H1 (cell line): Measurements from ENCODE around the gene CADPS. TPM values are rescaled to one million over a fixed set of nuclear protein-coding genes. Genes with fewer than 3 reads are reported as not detected.

Source experiments
- CTCF ChIA-PET: fragments of 300-600 bp; sonication (Branson Sonifier 250); formaldehyde crosslinking; loops from one replicate; lab custom pipeline; 2021; ENCODE audit not compliant: partially characterized antibody; lab: Charles Lee
- POLR2A ChIA-PET: fragments of 300-600 bp; sonication (Branson Sonifier 250); formaldehyde crosslinking; loops from one replicate; lab custom pipeline; 2021; ENCODE audit warnings: inconsistent platforms; ENCODE audit not compliant: partially characterized antibody; lab: Charles Lee
- DNase-seq, 2 experiments: peaks; one replicate each; pipeline versions ENCODE4 v3.0.0 to v3.0.0-alpha.2; 2010 to 2022; ENCODE audit warnings: low spot score in 2 of 2, low read depth in 1 of 2, mixed read lengths in 1 of 2
- FAIRE-seq: peaks from 2 replicates; lab custom pipeline; 2011; peaks lifted over from hg19 to GRCh38; lab: Jason Lieb, UNC
- H2AFZ ChIP-seq: 2 replicates; pipeline ENCODE4 v1.8.1; 2012; ENCODE audit warnings: low read length, inconsistent platforms
- H2AK5ac ChIP-seq: 2 replicates; pipeline ENCODE4 v1.6.1; 2013; ENCODE audit warnings: low read depth, low read length
- H2BK120ac ChIP-seq: replicated peaks from 2 replicates; pipeline ENCODE3; 2013; ENCODE audit warnings: low read depth, low read length, inconsistent platforms
- H2BK12ac ChIP-seq: 2 replicates; pipeline ENCODE4 v1.6.1; 2013; ENCODE audit warnings: low read depth, low read length
- H2BK15ac ChIP-seq: 2 replicates; pipeline ENCODE4 v1.6.1; 2013; ENCODE audit warnings: low read length
- H2BK20ac ChIP-seq: 2 replicates; pipeline ENCODE4 v1.6.1; 2013; ENCODE audit warnings: low read length
- H2BK5ac ChIP-seq: 2 replicates; pipeline ENCODE4 v1.6.1; 2013; ENCODE audit warnings: low read depth, low read length
- H3K14ac ChIP-seq: 2 replicates; pipeline ENCODE4 v1.6.1; 2013; ENCODE audit warnings: inconsistent platforms; ENCODE audit not compliant: insufficient read length
- H3K18ac ChIP-seq: 2 replicates; pipeline ENCODE4 v1.6.1; 2013; ENCODE audit warnings: low read length; ENCODE audit errors: extremely low read depth
- H3K23ac ChIP-seq: 2 replicates; pipeline ENCODE4 v1.6.1; 2013; ENCODE audit warnings: inconsistent platforms; ENCODE audit not compliant: insufficient read length
- H3K23me2 ChIP-seq: 2 replicates; pipeline ENCODE4 v1.6.1; 2013; ENCODE audit warnings: low read depth, low read length
- H3K27ac ChIP-seq: 2 replicates; pipeline ENCODE4 v1.6.1; 2011; ENCODE audit warnings: low read depth, low read length, inconsistent platforms
- H3K27me3 ChIP-seq, 4 experiments: replicated peaks in 1 of 4; 1 replicate in 1 of 4; 2 replicates in 3 of 4; pipeline versions ENCODE4 v1.6.1 to v1.8.1; 2011 to 2013; ENCODE audit warnings: low read length in 3 of 4, mild to moderate bottlenecking in 3 of 4, inconsistent platforms in 2 of 4, mixed read lengths in 2 of 4, moderate library complexity in 1 of 4; ENCODE audit not compliant: control insufficient read depth in 3 of 4, insufficient read depth in 3 of 4; ENCODE audit errors: extremely low read depth in 1 of 4
- H3K36me3 ChIP-seq, 4 experiments: 2 replicates each; pipeline versions ENCODE4 v1.6.1 to v1.8.1; 2011 to 2013; ENCODE audit warnings: mild to moderate bottlenecking in 4 of 4, low read length in 3 of 4, moderate library complexity in 2 of 4, control low read depth in 1 of 4, inconsistent platforms in 1 of 4; ENCODE audit not compliant: insufficient read depth in 4 of 4, control insufficient read depth in 2 of 4
- H3K4ac ChIP-seq: replicated peaks from 2 replicates; pipeline ENCODE3; 2013; ENCODE audit warnings: low read length, low read depth, mixed read lengths, inconsistent platforms; ENCODE audit not compliant: insufficient read length
- H3K4me1 ChIP-seq, 4 experiments: replicated peaks in 1 of 4; 1 replicate in 1 of 4; 2 replicates in 3 of 4; pipeline versions ENCODE4 v1.6.1 to v1.8.1; 2011 to 2013; ENCODE audit warnings: low read length in 3 of 4, inconsistent platforms in 2 of 4, mixed read lengths in 1 of 4; ENCODE audit not compliant: insufficient read depth in 4 of 4, control insufficient read depth in 3 of 4
- H3K4me2 ChIP-seq, 2 experiments: 2 replicates each; pipeline versions ENCODE4 v1.6.1 to v1.8.1; 2011 to 2013; ENCODE audit warnings: low read depth in 2 of 2, low read length in 2 of 2, control low read depth in 1 of 2, inconsistent platforms in 1 of 2, mild to moderate bottlenecking in 1 of 2; ENCODE audit not compliant: insufficient read depth in 1 of 2
- H3K4me3 ChIP-seq, 4 experiments: fragments of 200-600, 300-600 bp in 1 of 4; sonication (generic), shearing (Covaris generic), sonication (Bioruptor Twin) in 1 of 4; 2 replicates each; pipeline versions ENCODE4 v1.5.1 to v1.8.1; 2011 to 2016; ENCODE audit warnings: low read length in 4 of 4, low read depth in 3 of 4, control low read depth in 2 of 4, inconsistent platforms in 2 of 4, mild to moderate bottlenecking in 2 of 4, mixed read lengths in 1 of 4, moderate library complexity in 1 of 4; ENCODE audit not compliant: insufficient read depth in 2 of 4; ENCODE audit errors: extremely low read depth in 1 of 4
- H3K56ac ChIP-seq: replicated peaks from 2 replicates; pipeline ENCODE3; 2013; ENCODE audit warnings: low read depth, mild to moderate bottlenecking, mixed read lengths, low read length, inconsistent platforms; ENCODE audit not compliant: insufficient read length
- H3K79me1 ChIP-seq: 2 replicates; pipeline ENCODE4 v1.6.1; 2013; ENCODE audit warnings: low read depth, low read length, control low read depth
- H3K79me2 ChIP-seq, 2 experiments: 2 replicates each; pipeline versions ENCODE4 v1.6.1 to v1.8.1; 2012 to 2013; ENCODE audit warnings: low read length in 2 of 2, mild to moderate bottlenecking in 2 of 2, inconsistent platforms in 1 of 2; ENCODE audit not compliant: insufficient read depth in 2 of 2, control insufficient read depth in 1 of 2
- H3K9ac ChIP-seq, 4 experiments: replicated peaks in 1 of 4; 1 replicate in 1 of 4; 2 replicates in 3 of 4; pipeline versions ENCODE4 v1.6.1 to v1.8.1; 2011 to 2013; ENCODE audit warnings: low read depth in 3 of 4, low read length in 3 of 4, control low read depth in 2 of 4, mild to moderate bottlenecking in 2 of 4, moderate library complexity in 2 of 4, inconsistent platforms in 1 of 4; ENCODE audit errors: extremely low read depth in 1 of 4
- H3K9me3 ChIP-seq, 2 experiments: 2 replicates each; pipeline versions ENCODE4 v1.6.1 to v1.8.1; 2012 to 2013; ENCODE audit warnings: mild to moderate bottlenecking in 2 of 2, moderate library complexity in 2 of 2, control low read depth in 1 of 2, inconsistent platforms in 1 of 2, low read depth in 1 of 2, low read length in 1 of 2, mixed read lengths in 1 of 2; ENCODE audit not compliant: insufficient read depth in 2 of 2
- H4K20me1 ChIP-seq, 2 experiments: replicated peaks in 1 of 2; 2 replicates each; pipeline versions ENCODE3 to v1.8.1; 2011 to 2013; ENCODE audit warnings: inconsistent platforms in 2 of 2, low read length in 2 of 2, mild to moderate bottlenecking in 1 of 2; ENCODE audit not compliant: insufficient read depth in 2 of 2, control insufficient read depth in 1 of 2
- H4K5ac ChIP-seq: 2 replicates; pipeline ENCODE4 v1.6.1; 2013; ENCODE audit warnings: low read length, low read depth, mixed read lengths, inconsistent platforms; ENCODE audit not compliant: insufficient read length
- H4K8ac ChIP-seq: 2 replicates; pipeline ENCODE4 v1.8.0; 2013; ENCODE audit warnings: mild to moderate bottlenecking, moderate library complexity, low read length, inconsistent platforms; ENCODE audit not compliant: insufficient read depth; ENCODE audit errors: extremely low read depth
- H4K91ac ChIP-seq: replicated peaks from 2 replicates; pipeline ENCODE3; 2013; ENCODE audit warnings: low read length, mixed read lengths, inconsistent platforms; ENCODE audit not compliant: insufficient read length
- ASH2L ChIP-seq: fragments of 200-600, 300-600 bp; sonication (generic); IDR thresholded peaks from one replicate; pipeline ENCODE4 v1.7.1; 2017; ENCODE audit warnings: low read length
- BCL11A ChIP-seq, 2 experiments: IDR thresholded peaks; one replicate each; pipeline ENCODE4 v1.6.1; 2011; ENCODE audit warnings: low read depth in 2 of 2, low read length in 2 of 2, mild to moderate bottlenecking in 2 of 2
- EGR1 ChIP-seq: IDR thresholded peaks from 2 replicates; pipeline ENCODE4 v1.6.1; 2011; ENCODE audit warnings: low read depth, low read length, borderline replicate concordance
- EP300 ChIP-seq, 2 experiments: IDR thresholded peaks; 1 replicate in 1 of 2; 2 replicates in 1 of 2; pipeline ENCODE4 v1.6.1; 2011 to 2012; ENCODE audit warnings: low read depth in 2 of 2, low read length in 2 of 2, mild to moderate bottlenecking in 2 of 2, borderline replicate concordance in 1 of 2, inconsistent platforms in 1 of 2, moderate library complexity in 1 of 2
- JUND ChIP-seq: IDR thresholded peaks from 2 replicates; pipeline ENCODE4 v1.6.1; 2011; ENCODE audit warnings: mild to moderate bottlenecking, improper control_type of control experiment, low read length
- MAX ChIP-seq: IDR thresholded peaks from 2 replicates; pipeline ENCODE4 v1.6.1; 2012; ENCODE audit warnings: inconsistent platforms
- NANOG ChIP-seq: IDR thresholded peaks from 2 replicates; pipeline ENCODE4 v1.6.1; 2011; ENCODE audit warnings: low read length, low read depth, mild to moderate bottlenecking, inconsistent platforms; ENCODE audit not compliant: insufficient read depth, poor library complexity, severe bottlenecking
- PHF8 ChIP-seq: fragments of 200-600 bp; sonication (generic); conservative IDR thresholded peaks from 2 replicates; pipeline ENCODE4 v1.7.1; 2012; ENCODE audit warnings: low read depth, mild to moderate bottlenecking, inconsistent platforms, low read length, moderate library complexity
- SP1 ChIP-seq: IDR thresholded peaks from 2 replicates; pipeline ENCODE4 v1.6.1; 2011; ENCODE audit warnings: low read depth, low read length
- TBP ChIP-seq: IDR thresholded peaks from 2 replicates; pipeline ENCODE4 v1.6.1; 2011; ENCODE audit warnings: low read depth, low read length, improper control_type of control experiment
- YY1 ChIP-seq: IDR thresholded peaks from 2 replicates; pipeline ENCODE4 v1.6.1; 2011; ENCODE audit warnings: low read depth, mild to moderate bottlenecking, low read length
- WGBS, 2 experiments: shearing (Covaris generic) in 1 of 2; methylation state at CpG; one replicate each; pipeline versions ENCODE4 v1.1.6 to v1.1.7; 2013 to 2015; ENCODE audit warnings: low lambda C conversion rate in 2 of 2, mixed read lengths in 2 of 2, inconsistent platforms in 1 of 2, low coverage in 1 of 2, missing lambda C conversion rate in 1 of 2; ENCODE audit not compliant: insufficient replicate concordance in 2 of 2, insufficient coverage in 1 of 2, insufficient read length in 1 of 2; ENCODE audit errors: extremely low coverage in 1 of 2, missing lambda C conversion rate in 1 of 2; 5-methylcytosine and 5-hydroxymethylcytosine counted together
- polyA plus RNA-seq, 7 experiments: library from polyadenylated mRNA; depleted of rRNA in 3 of 7; stranded (reverse) in 5 of 7; unstranded in 2 of 7; fragments of >200 nt in 5 of 7; fragments of 200-250 nt in 2 of 7; gene quantifications; 1 replicate in 5 of 7; 2 replicates in 1 of 7; 4 replicates in 1 of 7; pipeline versions ENCODE4 v1.2.1 to v1.2.3, GENCODE V29; 2011 to 2013; ENCODE audit warnings: missing spikeins in 2 of 7, mixed read lengths in 2 of 7
- total RNA-seq: library from RNA; stranded (reverse); fragmentation: NEBNext Ultra II Directional; extraction: Animal tissue kit (Norgen Biotek cat#: 25700); gene quantifications from 2 replicates; pipeline ENCODE4 v1.2.1, GENCODE V29; 2021

Gene CADPS
- total and polyA plus RNA-seq, 2 of the 8 experiments (the other 6 are each of a cell fraction or from before 2014, with no cell fraction given) = 7.1 to 10.2 TPM

GRCh38 chr3:62600033-62600432, 275.2 kb downstream of the CADPS start:
- Histone ChIP-seq H3K4me2 (no peak overlapping the region), H2AK5ac (no peak overlapping the region), H3K23me2 (no peaks in the 10 kb centered on the region), H3K4ac (no peak overlapping the region), H3K27me3 (no peaks in the 10 kb centered on the region), H3K27ac (no peak overlapping the region), H3K79me2 (no peaks in the 10 kb centered on the region), H3K79me1 (no peaks in the 10 kb centered on the region), H3K56ac (no peak overlapping the region), H3K36me3 (no peaks in the 10 kb centered on the region), H3K4me1 (no peaks in the 10 kb centered on the region), H3K9ac (no peak overlapping the region), H4K20me1 (no peaks in the 10 kb centered on the region), H2BK20ac (no peak overlapping the region), H3K18ac (no peak overlapping the region), H4K5ac (no peak overlapping the region), H3K14ac (no peak overlapping the region), H3K4me3 (no peak overlapping the region), H3K23ac (no peak overlapping the region), H3K9me3 (no peaks in the 10 kb centered on the region), H2BK120ac (no peak overlapping the region), H2BK15ac (no peak overlapping the region), H2BK12ac (no peak overlapping the region), H4K8ac (no peak overlapping the region), H4K91ac (no peak overlapping the region), H2AFZ (no peak overlapping the region), H2BK5ac (no peak overlapping the region)
- TF ChIP-seq YY1 (no peak), PHF8 (no peak), EGR1 (no peak), NANOG (no peak), TBP (no peak), EP300 (IDR thresholded peaks at IDR 0.05; ENCODE audit: borderline replicate concordance in 1 of 2, low read depth in 2 of 2, low read length in 2 of 2) (no peak), ASH2L (no peak), JUND (no peak), SP1 (no peak), BCL11A (IDR thresholded peaks at IDR 0.05; ENCODE audit: low read depth in 2 of 2, low read length in 2 of 2) (no peak), MAX (no peak)
- POLR2A ChIA-PET = no interaction called here
- 90% methylated on average over 2 of the region's 2 CpGs; no CpG with 5 or more reads in 1 of the 2 experiments for WGBS, 2 experiments
- DNase-seq (no peak), FAIRE-seq (no peak)
- CTCF ChIA-PET = interaction anchor here (1.2 kb wide), 1 partner anchor 23 kb away, joined by 3 read pairs; no protein-coding TSS in a partner anchor
